K562 (cell line): ENCODE data around the gene NCF2.

Experiments used
- HLTF ChIP-seq: fragments of 450-650 bp; IDR thresholded peaks from 2 replicates; pipeline ENCODE4 v1.6.1; 2016
- NCOR1 ChIP-seq: fragments of 450-650 bp; IDR thresholded peaks from 2 replicates; pipeline ENCODE4 v1.6.1; 2016; ENCODE audit warnings: mild to moderate bottlenecking, moderate library complexity
- POLR2AphosphoS5 ChIP-seq: IDR thresholded peaks from 2 replicates; pipeline ENCODE4 v1.6.1; 2011; ENCODE audit warnings: mild to moderate bottlenecking, low read depth, low read length, moderate library complexity; ENCODE audit not compliant: control insufficient read depth, insufficient read depth
- TF ChIP-seq, protein P1 (sequence below): sonication (generic); formaldehyde crosslinking; IDR thresholded peaks from 2 replicates; pipeline ENCODE4 v1.8.0; 2022; ENCODE audit warnings: mild to moderate bottlenecking, low read depth, missing genetic modification reagents
- TF ChIP-seq, protein P2 (sequence below): fragments of 450-650 bp; IDR thresholded peaks from 2 replicates; pipeline ENCODE4 v1.6.1; 2018; ENCODE audit warnings: mild to moderate bottlenecking, low read depth; ENCODE audit not compliant: partially characterized antibody

DNA sequence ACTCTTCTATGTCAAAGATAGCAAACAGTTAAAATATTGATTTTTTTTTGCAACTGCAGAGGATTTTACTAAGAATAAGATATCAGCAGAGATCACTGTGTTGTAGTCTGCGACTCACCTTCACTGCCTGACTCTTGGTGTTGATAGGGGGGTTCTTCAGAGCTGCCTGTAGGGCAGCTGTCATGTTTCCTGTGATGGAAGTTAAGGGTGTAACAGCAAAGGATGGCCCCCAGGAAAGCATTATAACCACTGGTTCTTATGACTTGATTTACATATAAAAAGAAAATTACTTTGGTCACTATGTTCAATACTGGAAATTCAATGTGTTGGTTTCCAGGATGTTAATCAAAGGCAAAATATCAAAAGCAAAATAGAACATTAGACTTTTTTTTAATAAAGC lies 42.7 kb upstream of the NCF2 start:
- TF ChIP-seq HLTF (no peak), NCOR1 (no peak), POLR2AphosphoS5 (no peak)
- TF ChIP-seq, protein P1, sequence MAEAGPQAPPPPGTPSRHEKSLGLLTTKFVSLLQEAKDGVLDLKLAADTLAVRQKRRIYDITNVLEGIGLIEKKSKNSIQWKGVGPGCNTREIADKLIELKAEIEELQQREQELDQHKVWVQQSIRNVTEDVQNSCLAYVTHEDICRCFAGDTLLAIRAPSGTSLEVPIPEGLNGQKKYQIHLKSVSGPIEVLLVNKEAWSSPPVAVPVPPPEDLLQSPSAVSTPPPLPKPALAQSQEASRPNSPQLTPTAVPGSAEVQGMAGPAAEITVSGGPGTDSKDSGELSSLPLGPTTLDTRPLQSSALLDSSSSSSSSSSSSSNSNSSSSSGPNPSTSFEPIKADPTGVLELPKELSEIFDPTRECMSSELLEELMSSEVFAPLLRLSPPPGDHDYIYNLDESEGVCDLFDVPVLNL: no peak
- TF ChIP-seq, protein P2, sequence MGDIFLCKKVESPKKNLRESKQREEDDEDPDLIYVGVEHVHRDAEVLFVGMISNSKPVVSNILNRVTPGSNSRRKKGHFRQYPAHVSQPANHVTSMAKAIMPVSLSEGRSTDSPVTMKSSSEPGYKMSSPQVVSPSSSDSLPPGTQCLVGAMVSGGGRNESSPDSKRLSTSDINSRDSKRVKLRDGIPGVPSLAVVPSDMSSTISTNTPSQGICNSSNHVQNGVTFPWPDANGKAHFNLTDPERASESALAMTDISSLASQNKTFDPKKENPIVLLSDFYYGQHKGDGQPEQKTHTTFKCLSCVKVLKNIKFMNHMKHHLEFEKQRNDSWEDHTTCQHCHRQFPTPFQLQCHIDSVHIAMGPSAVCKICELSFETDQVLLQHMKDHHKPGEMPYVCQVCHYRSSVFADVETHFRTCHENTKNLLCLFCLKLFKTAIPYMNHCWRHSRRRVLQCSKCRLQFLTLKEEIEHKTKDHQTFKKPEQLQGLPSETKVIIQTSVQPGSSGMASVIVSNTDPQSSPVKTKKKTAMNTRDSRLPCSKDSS: no peak
